HG03159 (cell line): ENCODE results near the gene PPP2R2D.

ENCODE experiments used
- ATAC-seq: cut with Tn5 transposase; IDR thresholded peaks from one replicate; pipeline ENCODE4 v1.9.1; 2021; ENCODE audit warnings: mild to moderate bottlenecking, moderate library complexity; ENCODE audit not compliant: unreplicated experiment

Gene PPP2R2D

GRCh38 chr10:131886237-131886636 is 14.6 kb upstream of the PPP2R2D start:
- no peak for ATAC-seq

DNA sequence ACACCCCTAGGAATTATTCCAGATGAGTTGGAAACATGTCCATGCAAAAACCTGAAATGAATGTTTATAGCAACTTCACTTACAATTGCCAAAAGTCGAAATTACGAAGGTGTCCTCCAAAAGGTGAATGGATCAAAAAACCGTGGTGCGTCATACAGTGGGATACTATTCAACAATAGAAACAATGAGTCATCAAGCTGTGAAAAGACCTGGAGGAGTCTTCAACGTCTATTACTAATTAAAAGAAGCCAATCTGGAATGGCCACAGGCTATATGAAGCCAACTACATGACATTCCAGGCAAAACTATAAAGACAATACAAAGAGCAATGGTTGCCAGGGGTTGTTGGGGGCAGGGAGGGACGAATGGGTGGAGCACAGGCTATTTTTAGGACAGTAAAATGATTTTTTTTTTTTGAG is 12.6 kb upstream of the PPP2R2D start:
- no peak for ATAC-seq

- no peak for ATAC-seq
Measured at GRCh38 chr10:131889755-131890154, 11.1 kb upstream of the PPP2R2D start.

DNA sequence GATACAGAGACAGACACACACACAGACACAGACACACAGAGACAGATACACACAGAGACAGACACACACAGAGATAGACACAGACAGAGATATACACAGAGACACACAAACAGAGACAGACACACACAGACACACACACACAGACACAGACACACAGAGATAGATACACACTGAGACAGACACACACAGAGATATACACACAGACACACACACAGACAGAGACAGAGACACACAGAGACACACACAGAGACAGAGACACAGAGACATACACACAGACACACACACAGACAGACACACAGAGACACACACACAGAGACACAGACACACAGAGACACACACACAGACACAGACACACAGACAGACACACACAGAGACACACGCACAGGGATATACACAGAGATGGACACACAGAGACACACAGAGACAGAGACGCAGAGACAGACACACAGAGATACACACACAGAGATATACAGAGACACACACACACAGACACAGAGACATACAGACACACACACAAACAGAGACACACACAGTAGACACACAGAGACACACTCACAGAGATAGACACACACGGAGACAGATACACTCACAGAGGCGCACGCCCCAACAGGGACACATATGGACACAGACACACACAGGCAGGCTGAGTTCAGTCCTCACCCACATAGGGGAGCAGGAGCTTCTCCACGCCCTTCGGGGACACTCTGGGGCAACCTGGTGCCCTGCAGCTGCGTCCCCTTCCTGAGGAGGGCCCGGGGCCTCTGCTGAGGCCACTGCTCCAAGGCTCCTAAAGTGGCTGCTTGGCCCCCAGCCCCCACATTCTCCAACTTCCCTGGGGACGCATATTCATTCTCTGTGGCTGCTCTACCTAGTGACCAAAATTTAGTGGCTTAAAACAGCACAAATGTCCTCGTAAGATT is 10.3 kb upstream of the PPP2R2D start:
- ATAC-seq: no peak

DNA sequence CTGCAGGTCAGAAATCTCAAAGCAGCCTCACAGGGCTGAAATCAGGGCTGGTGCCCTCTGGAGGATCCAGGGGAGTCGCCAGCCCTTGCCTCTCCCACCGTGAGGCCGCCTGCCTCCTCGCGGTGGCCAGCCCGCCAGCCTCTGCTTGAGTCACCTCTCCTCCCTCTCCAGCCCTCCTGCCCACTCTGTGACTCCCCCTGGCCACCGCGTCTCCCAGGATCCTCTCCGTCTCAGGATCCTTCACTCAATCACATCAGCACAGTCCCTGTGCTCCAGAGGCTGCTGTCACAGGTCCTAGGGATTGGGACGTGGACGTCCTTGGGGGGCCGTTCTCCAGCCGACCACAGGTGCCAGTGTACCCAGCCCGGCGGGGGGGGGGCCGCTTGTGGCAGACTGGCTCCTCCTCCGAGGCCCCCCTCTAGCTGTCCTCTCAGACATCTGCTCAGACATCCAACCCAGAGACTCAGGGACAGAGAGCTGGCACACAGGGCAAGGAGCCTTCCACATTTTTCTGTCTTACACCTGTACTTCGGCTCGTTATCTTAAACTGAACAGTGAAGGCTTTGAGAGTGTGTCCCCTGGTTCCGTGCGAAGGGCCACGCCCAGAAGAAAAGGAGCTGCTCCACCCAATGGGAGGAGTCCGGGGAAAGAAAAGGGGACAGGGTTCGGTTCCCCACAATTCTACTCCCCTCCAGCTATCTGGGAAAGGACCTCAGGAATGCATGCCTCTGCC is 9.4 kb upstream of the PPP2R2D start:
- ATAC-seq: no peak

- no peak for ATAC-seq
Measured at GRCh38 chr10:131891929-131892805, 8.6 kb upstream of the PPP2R2D start.

- no peak for ATAC-seq
Measured at GRCh38 chr10:131892806-131893675, 7.8 kb upstream of the PPP2R2D start.

DNA sequence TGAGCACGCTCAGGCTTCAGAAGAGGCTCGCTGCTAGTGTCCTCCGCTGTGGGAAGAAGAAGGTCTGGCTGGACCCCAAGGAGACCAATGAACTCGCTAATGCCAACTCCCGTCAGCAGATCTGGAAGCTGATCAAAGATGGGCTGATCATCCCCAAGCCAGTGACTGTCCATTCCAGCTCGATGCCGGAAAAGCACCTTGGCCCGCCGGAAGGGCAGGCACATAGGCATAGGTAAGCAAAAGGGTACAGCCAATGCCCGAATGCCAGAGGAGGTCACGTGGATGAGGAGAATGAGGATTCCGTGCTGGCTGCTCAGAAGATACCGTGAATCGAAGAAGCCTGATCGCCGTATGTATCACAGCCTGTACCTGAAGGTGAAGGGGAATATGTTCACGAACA is 5.7 kb upstream of the PPP2R2D start:
- ATAC-seq: no peak

GRCh38 chr10:131896403-131896802 is 4.4 kb upstream of the PPP2R2D start:
- ATAC-seq: no peak

GRCh38 chr10:131897297-131897899 is 3.4 kb upstream of the PPP2R2D start:
- no peak for ATAC-seq

GRCh38 chr10:131898061-131898460 is 2.7 kb upstream of the PPP2R2D start:
- ATAC-seq: no peak

- ATAC-seq: no peak
Measured at GRCh38 chr10:131898713-131899112, 2.1 kb upstream of the PPP2R2D start.

- no peak for ATAC-seq
Measured at GRCh38 chr10:131899116-131899690, 1.6 kb upstream of the PPP2R2D start.

DNA sequence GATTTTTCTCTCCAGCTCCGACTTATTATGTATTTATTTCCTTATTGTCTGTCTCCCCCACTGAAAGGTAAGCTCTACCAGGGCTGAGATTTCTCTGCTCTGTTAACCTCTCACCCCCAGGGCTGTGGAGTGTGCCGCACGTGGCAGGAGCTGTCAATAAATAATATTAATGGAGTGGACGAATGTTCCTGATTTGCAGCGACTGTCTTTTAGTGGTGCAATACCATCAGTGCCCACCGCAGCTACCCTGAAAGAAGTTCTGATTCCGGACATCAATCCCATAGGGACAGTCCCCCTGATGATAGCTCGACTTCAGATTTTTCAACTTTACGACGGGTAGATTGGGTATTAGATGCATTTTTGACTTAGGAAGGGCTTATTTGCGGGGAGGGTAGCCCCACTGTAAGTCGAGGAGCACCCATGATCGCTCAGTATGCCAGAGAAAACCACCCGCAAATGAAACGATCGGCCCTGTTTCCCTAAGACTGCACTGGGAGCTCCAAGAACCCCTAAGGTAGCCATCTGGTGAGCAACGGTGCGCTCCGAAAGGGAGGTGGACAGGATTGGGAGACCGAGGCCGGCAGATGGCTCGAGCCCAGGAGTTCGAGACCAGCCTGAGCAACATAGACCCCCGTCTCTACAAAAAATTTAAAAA is 986 bp upstream of the PPP2R2D start:
- no peak for ATAC-seq

DNA sequence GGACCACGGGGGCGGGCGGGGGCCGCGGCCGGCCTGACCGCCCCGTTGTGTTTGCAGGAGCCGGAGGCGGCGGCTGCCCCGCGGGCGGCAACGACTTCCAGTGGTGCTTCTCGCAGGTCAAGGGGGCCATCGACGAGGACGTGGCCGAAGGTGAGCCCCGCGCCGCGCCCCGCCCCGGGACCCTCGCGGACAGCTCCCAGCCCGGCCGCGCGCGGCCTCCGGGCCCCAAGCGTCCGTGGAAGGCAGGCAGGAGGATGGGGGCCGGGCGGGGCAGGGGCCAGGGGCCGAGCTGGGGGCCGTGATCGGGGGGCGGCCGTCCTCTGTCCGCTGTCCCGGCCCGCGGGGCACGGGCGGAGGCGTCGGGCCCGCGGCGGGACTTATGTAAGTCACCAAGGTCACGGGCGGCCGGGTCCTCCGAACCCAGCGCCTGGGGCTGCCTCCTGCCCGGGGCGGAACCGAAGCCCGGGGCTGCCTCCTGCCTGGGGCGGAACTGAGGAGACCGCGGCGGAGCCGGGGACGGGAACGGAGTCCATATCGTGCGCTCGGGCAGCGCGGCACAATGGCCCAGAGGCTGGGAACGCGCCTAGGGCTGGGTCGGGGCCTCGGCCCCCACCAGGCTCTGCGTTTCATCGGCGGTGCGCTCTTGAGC is 497 bp downstream of the PPP2R2D start:
- peak; percentile 27 for ATAC-seq

DNA sequence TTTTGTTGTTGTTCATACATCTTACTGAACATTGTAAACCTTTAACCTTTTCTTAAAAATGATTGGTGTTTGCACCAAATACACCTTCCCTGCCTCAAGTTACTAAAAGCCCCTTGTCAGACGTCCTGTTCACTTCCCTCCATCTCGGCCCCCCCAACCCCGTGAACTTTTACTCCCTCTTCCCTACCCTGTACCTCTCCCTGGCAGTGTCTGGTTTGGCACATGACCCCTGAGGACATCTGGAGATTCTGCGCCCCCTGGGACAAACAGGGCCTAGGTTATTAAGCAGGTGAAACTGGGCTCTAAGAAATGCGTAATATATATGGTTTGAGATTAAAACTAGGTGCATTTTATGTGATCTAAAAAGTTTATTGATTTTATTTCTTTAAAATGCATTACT is 1.4 kb downstream of the PPP2R2D start:
- no peak for ATAC-seq

DNA sequence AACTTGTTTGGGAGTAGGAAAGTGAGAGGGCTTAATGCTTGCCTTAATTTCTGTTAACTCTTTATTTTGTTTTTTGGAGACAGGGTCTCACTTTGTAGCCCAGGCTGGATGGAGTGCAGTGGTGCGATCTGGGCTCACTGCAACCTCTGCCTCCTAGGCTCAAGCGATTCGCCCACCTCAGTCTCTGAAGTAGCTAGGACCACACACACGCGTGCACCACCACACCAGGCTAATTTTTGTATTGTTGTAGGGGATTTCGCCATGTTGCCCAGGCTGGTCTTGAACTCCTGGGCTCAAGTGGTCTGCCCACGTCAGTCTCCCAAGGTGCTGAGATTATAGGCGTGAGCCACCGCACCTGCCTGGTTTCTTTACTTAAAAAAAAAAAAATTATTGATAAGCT is 1.9 kb downstream of the PPP2R2D start:
- ATAC-seq: no peak

GRCh38 chr10:131905267-131905571 is 4.4 kb downstream of the PPP2R2D start:
- no peak for ATAC-seq
